Tibial artery (tissue), 4 donors: Measurements from ENCODE around the gene BHLHA15.

Source experiments
- DNase-seq, 2 donors: peaks; one replicate each; pipeline ENCODE4 v3.0.0-alpha.2; 2019
- H3K27ac ChIP-seq, 2 donors: fragments of 200-600 bp; sonication (generic) in 1 of 2; 1 replicate in 1 of 2; 2 replicates in 1 of 2; pipeline ENCODE4 v1.5.1; 2018 to 2019; ENCODE audit warnings: mild to moderate bottlenecking in 1 of 2
- H3K27me3 ChIP-seq, 2 donors: fragments of 200-600 bp; sonication (generic) in 1 of 2; one replicate each; pipeline versions ENCODE4 v1.5.1 to v1.6.0; 2016 to 2019
- H3K36me3 ChIP-seq, 3 donors: fragments of 200-600 bp; sonication (generic) in 2 of 3; one replicate each; pipeline ENCODE4 v1.5.1; 2016 to 2019; ENCODE audit warnings: mild to moderate bottlenecking in 2 of 3
- H3K4me1 ChIP-seq, 4 donors: fragments of 200-600 bp; sonication (generic) in 2 of 4; 1 replicate in 3 of 4; 2 replicates in 1 of 4; pipeline ENCODE4 v1.5.1; 2016 to 2019
- H3K4me3 ChIP-seq, 2 donors: fragments of 200-600 bp; sonication (generic) in 1 of 2; 1 replicate in 1 of 2; 2 replicates in 1 of 2; pipeline ENCODE4 v1.5.1; 2018 to 2019; ENCODE audit warnings: mild to moderate bottlenecking in 2 of 2
- H3K9me3 ChIP-seq, 3 donors: fragments of 200-600 bp; sonication (generic) in 1 of 3; one replicate each; pipeline ENCODE4 v1.5.1; 2016 to 2019
- intact Hi-C: fragments of 100-400 bp; cut with DNase I; formaldehyde crosslinking; loops from one replicate; pipeline ENCODE4 v1.15.0; 2023; ENCODE audit warnings: low total_unique reads
- TF ChIP-seq, protein P1 (sequence below), 2 experiments: fragments of 200-600 bp in 1 of 2; fragments of 450-650 bp in 1 of 2; IDR thresholded peaks; one replicate each; pipeline ENCODE4 v1.5.1; 2017 to 2019; ENCODE audit warnings: antibody characterized with exemption in 2 of 2, mild to moderate bottlenecking in 1 of 2, moderate library complexity in 1 of 2

The BHLHA15 gene

DNA sequence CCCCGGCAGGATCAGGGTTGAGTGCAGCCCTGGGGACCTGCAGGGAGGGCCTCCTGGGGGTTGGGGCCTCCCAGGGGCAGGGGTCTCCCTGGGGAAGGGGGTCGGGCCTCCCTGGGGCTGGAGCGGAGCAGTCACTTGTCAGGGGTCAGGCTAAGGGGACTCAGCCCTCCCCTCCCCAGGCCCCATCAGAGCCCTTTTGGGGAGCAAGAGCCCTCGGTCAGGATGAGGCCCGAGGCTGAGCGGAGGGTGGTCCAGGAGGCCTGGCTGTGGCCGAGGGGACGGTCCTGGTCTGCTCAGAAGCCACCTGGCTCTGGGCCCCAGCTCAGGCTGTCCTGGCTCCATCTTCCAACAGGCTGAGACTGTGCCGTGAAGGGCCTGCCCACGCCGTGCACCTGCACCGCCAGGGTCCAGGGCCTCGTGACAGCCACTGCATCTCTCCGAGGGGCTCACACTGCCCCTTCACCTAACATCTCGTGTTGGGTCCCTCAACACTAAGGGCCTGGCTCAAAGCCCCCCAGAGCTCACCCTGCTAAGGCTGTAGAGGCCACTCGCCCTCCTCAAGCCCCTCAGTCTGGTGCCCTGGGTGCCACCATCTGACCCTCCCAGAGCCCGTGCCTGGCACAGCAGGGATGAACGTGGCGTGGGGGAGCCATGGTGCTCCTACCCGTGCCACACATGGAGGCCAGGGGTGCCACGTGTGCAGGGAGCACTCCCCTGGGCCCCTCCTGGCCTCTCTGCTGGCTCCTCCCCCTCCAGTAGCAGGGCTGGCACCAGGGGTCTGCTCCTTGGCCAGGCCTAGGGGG lies 12.9 kb downstream of the BHLHA15 start:
- H3K27ac ChIP-seq = no peak overlapping the region
- intact Hi-C loops = no loop called here

DNA sequence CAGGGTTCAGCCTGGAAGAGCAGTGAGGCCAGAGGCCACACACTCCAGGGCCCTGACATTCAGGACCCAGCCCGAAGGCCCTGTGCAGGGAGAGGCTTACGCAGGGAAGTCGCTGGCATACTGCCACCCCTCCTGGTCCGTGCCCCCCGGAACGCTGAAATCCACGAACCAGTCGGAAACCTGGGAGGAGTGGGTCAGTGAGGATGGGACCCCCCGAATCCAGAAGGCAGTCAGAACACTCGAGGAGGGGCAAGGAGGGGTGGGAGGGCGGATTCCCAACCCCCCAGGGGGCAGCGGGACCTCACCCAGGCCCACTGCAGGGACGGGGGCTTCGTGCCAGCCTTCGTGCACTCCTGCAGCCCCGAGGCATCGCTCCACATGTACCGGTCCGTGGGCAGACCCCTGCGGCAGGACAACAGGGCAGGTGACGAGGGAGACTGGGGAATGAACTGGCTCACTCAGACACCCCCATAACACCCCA lies 13.5 kb downstream of the BHLHA15 start:
- Histone ChIP-seq H3K27me3 (no peaks in the 10 kb centered on the region), H3K36me3 (peaks cover 21 to 94% (median 57%) of the 10 kb centered on the region in 3 donors), H3K4me1 (no peaks in the 10 kb centered on the region), H3K27ac (no peak overlapping the region), H3K9me3 (no peaks in the 10 kb centered on the region), H3K4me3 (no peak overlapping the region)
- TF ChIP-seq, protein P1, sequence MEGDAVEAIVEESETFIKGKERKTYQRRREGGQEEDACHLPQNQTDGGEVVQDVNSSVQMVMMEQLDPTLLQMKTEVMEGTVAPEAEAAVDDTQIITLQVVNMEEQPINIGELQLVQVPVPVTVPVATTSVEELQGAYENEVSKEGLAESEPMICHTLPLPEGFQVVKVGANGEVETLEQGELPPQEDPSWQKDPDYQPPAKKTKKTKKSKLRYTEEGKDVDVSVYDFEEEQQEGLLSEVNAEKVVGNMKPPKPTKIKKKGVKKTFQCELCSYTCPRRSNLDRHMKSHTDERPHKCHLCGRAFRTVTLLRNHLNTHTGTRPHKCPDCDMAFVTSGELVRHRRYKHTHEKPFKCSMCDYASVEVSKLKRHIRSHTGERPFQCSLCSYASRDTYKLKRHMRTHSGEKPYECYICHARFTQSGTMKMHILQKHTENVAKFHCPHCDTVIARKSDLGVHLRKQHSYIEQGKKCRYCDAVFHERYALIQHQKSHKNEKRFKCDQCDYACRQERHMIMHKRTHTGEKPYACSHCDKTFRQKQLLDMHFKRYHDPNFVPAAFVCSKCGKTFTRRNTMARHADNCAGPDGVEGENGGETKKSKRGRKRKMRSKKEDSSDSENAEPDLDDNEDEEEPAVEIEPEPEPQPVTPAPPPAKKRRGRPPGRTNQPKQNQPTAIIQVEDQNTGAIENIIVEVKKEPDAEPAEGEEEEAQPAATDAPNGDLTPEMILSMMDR (IDR thresholded peaks at IDR 0.05) = no peak
- intact Hi-C loops = no loop called here
- no peak for DNase-seq

More for the DNA sequence above, 12.9 kb downstream of the BHLHA15 start:
- no peaks in the 10 kb centered on the region for H3K27me3 ChIP-seq
- TF ChIP-seq, protein P1 (IDR thresholded peaks at IDR 0.05) = no peak
- no peaks in the 10 kb centered on the region for H3K9me3 ChIP-seq
- peaks cover 21 to 92% (median 51%) of the 10 kb centered on the region in 3 donors for H3K36me3 ChIP-seq
- no peak overlapping the region for H3K4me3 ChIP-seq
- no peaks in the 10 kb centered on the region for H3K4me1 ChIP-seq
- DNase-seq = no peak

DNA sequence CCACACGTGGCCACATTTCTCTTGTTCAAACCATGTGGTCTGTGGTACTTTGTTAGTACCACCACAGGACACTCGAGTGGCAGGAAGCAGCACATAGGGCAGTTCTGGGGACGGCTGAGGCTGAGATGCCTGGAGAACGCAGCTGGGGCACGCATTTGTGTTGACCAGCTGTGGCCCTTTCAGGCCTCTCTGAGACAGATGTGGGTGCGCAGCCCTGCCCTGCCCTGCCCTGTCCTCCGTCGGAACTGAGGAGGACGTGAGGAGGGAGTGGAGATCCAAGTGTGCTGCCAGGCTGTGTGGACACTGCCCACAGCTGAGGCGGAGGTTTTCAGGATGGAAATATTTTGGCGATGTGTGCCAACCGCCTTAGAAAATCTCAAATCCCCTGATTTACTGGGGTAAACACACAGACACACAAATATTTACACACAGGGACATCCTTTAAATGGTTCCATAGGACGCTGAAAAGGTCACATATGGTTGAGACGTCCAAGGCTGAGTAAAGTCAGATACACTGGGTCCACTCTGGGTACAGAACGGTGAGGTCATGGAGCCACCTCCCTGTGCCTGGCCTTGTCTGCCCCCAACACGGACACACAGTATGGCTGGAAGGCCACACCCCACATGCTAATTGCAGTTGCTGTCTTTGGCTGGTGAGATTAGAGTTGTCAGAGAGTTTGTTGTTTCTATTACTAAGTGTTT lies 14.8 kb downstream of the BHLHA15 start:
- TF ChIP-seq, protein P1 (IDR thresholded peaks at IDR 0.05) = no peak
- intact Hi-C loops = no loop called here
- Histone ChIP-seq H3K27me3 (no peaks in the 10 kb centered on the region), H3K27ac (no peak overlapping the region), H3K36me3 (peaks cover 14 to 94% (median 59%) of the 10 kb centered on the region in 3 donors), H3K4me3 (no peak overlapping the region), H3K4me1 (no peaks in the 10 kb centered on the region), H3K9me3 (no peaks in the 10 kb centered on the region)
- no peak for DNase-seq

DNA sequence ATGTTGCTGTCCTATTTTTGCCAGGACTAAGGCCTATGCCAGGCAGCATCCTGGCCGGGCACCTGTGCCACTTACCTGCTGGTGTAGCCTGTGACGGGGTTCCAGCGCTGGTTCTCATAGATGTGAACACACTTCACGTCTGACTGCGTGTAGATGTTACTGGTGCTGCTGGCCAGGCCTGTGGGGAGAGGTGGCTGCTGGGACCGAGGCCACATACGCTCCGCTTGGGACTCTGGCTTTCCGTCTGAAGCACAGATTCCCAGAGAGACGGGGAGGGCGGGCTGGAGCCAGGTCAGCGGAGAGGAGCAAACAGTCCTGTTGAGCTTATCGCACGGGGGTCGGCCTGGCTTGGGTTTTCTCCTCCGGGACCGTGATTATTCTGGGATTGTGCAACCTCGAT lies 16.7 kb downstream of the BHLHA15 start:
- H3K4me3 ChIP-seq = no peak overlapping the region
- H3K36me3 ChIP-seq = peaks cover under 1 to 94% (median 55%) of the 10 kb centered on the region in 3 donors
- no peaks in the 10 kb centered on the region for H3K27me3 ChIP-seq
- H3K27ac ChIP-seq = no peak overlapping the region
- H3K4me1 ChIP-seq = no peaks in the 10 kb centered on the region
- intact Hi-C loops = no loop called here
- no peaks in the 10 kb centered on the region for H3K9me3 ChIP-seq
- TF ChIP-seq, protein P1 (IDR thresholded peaks at IDR 0.05) = no peak
- no peak for DNase-seq

DNA sequence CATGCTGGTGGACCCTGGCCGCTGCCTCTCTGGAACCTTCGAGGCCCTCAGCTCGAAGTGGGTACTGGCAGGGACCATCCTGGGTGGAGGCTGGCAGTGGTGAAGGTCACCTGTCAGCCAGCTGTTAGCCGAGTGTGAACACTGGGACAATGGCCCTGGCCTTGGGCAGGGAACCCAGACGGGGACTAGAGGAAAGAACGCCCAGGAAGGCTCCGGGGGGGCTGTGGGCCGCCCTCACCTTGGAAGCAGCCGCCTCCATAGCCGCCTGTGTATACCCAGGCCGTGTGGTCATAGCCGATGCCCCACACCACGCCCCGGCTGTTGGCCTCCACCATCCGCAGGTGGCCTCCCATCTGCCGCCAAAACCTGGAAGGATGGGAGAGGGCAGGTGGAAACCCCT lies 17.6 kb downstream of the BHLHA15 start:
- Histone ChIP-seq H3K36me3 (peaks cover 9 to 96% (median 59%) of the 10 kb centered on the region in 3 donors), H3K9me3 (no peaks in the 10 kb centered on the region), H3K4me1 (no peaks in the 10 kb centered on the region), H3K4me3 (no peak overlapping the region), H3K27ac (no peak overlapping the region), H3K27me3 (no peaks in the 10 kb centered on the region)
- DNase-seq = no peak
- TF ChIP-seq, protein P1 (IDR thresholded peaks at IDR 0.05) = no peak
- intact Hi-C loops = no loop called here
